Renal cortical epithelial cell (primary cell): ENCODE results near the gene RGS14. TPM values are rescaled to one million over a fixed set of nuclear protein-coding genes. Genes with fewer than 3 reads are reported as not detected.
A peak's percentile ranks its signal among the peaks of the same experiment; 100 is the strongest.
"Not testable (repeated sequence)": the region's sequence is repeated elsewhere in the genome, so short reads cannot be mapped to it uniquely, and the experiment has no call there.

ENCODE experiments used
- DNase-seq: peaks from one replicate; pipeline ENCODE4 v3.0.0-alpha.2; 2011; ENCODE audit warnings: low read depth
- total RNA-seq: library from RNA; depleted of rRNA; stranded (reverse); fragments of >200 nt; gene quantifications from 2 replicates; pipeline ENCODE4 v1.2.3, GENCODE V29; 2014

Gene RGS14
- total RNA-seq, 1 donor from 2014 or later: 11.1 TPM

DNA sequence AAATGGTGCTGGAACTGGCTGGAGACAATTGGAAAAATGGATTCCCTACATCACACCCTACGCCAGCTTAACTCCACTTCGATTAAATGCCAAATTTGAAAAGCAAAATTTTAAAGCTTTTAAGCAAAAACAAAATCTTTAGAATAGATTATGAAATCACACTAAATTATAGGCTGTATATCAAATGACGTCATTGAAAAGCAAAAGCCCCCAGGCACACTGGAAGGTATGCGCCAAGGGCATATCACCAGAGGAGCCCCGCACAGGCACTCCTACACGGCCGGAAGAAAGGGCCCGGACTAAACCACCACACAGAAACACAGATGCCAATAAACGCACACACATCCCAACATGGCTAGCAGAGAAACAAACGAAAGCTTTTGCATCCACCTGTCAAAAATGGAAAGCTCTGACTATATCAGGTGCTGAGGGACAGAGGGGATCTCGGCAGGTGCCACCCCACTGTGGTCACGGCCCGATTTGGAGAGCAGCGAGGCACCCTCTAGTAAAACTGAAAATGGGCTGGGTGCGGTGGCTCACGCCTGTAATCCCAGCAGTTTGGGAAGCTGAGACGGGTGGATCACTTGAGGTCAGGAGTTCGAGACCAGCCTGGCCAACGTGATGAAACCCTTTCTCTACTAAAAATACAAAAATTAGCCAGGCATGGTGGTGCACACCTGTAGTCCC is 29.0 kb upstream of the RGS14 start:
- DNase-seq: no peak

DNA sequence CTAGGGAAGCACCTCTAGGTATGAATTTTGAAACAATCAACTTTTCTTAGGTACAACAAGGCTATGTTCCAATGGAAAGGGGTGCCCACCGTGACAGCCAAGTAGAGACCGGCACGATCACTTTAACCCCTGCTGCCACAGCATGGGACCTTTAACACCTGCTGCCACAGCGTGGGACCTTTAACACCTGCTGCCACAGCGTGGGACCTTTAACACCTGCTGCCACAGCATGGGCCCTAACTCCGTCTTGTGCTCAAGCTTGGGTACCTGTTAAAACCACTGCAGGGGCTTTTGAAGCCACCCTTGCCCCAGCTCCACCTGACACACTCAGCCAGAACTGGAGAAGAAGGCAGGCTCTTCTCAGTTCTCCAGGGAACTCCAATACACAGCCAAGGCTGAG is 27.8 kb upstream of the RGS14 start:
- DNase-seq: no peak

DNA sequence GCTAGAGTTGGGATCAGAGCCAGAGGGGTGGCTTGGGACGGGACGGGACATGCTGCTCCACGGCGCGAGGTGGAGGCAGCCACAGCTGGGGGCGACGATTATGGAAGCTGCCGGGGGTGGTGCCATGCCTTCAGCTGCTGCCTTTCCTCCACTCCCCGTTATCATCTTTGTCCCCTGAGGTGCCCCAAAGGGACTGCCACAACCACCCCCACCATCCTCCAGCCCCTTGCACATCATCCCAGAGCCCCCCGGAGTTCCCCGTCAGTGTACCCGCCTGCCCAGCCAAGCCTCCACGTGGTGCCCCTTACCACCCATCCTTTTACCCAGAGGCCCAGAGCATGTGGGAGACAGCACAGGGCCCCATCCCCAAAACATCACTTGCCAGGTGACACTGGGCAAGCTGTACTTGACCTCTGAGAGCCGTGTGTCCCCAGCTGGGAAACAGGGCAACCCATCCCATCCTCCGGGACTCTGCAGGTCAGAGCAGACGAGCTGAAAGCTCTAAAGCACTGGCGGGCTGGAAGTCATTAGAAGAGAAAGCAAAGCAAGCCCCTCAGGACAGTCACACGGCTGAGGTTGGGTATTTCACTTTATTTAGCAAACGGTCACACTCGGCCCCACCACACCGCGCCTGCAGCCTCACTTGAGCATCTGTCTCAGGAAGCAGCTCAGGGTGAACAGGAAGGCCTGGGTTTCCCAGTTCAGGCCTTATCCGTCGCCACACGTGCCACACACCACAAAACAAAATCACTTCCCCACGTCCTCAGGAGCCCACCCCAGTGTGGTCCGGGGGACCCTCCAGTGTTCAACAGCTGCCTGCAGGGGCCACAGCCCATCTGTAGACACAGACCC is 26.5 kb upstream of the RGS14 start:
- DNase-seq: no peak

DNA sequence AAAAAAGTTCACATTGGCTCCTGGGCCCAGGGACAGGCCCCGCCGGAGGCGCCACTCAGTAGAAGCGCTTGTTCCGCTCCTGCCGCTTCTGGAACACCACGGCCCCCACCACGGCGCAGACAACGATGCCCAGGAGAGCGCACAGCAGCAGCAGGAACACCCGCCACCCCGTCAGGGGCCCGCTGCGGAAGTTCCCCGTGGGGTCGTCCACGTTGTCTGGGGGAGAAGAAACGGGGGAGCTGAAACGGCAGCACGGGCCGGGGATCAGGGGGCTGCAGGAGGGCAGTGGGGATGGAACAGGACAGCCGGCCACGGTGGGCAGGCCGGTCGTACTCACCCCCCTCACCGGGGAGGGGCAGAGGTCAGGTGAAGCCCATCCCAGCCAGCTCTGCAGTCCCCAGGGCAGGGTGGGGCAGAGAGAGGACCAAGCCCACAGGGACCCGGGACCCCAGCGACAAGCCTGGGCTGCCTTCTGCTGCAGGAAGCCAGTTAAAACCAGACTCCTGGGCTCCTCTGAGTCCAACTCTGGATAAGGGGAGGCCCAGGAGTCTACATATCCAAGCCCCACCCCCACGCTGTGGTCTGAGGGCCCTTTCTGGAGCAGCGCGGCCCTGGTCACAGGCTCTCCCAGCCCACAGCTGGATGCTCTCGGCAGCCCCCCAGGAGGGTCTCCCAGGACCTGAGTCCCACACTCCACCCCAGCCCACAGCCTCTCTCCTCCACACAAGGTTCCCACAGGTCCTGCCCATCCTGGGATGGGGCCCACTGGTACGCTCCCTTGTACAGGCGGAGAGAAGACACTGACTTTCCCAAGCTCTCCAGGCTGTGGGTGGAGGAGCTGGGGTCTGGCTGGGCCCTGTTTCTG is 25.5 kb upstream of the RGS14 start:
- DNase-seq: no peak

DNA sequence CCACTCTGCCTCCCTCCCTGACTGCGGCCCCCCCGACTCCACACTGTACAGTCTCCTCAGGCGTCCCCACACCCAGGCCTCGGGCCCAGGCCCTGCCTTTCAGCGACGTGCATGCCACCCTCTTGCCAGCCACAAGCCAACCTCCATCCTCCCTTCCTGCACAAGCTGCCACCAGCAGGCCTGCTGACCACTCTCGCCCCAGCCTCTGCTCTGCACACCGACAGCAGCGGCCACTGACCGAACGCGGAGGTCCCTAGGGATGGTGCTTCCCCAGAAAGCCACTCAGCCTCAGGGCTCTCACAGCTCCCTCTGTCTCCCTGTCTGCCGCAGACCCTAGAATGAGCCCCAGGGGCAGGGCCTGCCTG is 24.8 kb upstream of the RGS14 start:
- no peak for DNase-seq

DNA sequence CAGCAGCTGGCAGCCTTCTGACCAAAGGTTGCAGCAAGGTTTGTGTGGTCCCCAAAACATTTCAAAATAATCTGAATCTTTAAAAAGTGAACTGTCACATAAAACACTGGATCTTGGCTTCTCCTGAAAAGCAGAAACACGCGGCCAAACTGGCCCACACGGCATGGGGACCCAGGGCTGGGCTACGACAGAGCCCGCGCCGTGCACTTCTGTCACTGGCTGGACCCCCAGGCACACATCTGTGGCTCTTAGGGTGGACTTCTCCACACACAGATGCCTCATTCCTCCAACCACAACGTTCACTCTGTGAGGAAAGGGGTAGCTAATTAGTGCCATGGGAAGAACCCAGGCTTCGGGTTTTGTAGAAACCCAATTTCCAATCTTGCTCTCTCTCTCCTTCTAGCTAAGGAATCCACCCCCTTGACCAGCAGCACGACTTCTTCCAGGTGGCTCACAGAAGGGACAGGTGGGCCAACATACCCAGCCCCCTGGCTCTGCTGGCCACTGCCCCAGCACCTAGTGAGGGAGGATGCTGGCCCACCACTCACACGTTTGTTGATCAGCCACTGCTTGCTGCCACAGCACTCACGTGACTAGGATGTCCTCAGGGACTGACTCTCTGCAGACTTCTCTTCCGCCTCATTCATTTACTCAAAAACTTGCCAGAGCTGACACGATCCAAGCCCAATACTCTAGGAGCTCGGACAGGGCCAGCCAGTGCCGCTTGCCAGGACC is 24.1 kb upstream of the RGS14 start:
- DNase-seq: no peak

DNA sequence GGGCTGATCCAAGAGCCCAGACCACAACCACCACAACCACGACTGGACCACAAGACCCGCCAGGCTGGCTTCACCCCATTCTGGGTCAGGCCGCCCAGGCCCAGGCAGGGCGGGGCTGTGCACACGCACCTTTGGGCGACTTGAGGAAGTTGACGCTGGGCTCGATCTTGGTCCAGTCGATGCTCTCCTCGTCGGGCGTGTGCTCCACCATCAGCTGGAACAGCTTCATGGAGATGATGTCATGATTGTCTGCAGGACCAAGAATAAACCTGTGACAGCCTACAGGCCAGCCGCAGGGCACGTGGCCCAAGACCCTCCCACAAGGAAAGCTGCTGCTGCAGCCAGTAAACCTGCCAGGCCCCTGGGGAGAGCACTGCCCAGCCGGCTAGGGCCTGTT is 23.6 kb upstream of the RGS14 start:
- DNase-seq: no peak

DNA sequence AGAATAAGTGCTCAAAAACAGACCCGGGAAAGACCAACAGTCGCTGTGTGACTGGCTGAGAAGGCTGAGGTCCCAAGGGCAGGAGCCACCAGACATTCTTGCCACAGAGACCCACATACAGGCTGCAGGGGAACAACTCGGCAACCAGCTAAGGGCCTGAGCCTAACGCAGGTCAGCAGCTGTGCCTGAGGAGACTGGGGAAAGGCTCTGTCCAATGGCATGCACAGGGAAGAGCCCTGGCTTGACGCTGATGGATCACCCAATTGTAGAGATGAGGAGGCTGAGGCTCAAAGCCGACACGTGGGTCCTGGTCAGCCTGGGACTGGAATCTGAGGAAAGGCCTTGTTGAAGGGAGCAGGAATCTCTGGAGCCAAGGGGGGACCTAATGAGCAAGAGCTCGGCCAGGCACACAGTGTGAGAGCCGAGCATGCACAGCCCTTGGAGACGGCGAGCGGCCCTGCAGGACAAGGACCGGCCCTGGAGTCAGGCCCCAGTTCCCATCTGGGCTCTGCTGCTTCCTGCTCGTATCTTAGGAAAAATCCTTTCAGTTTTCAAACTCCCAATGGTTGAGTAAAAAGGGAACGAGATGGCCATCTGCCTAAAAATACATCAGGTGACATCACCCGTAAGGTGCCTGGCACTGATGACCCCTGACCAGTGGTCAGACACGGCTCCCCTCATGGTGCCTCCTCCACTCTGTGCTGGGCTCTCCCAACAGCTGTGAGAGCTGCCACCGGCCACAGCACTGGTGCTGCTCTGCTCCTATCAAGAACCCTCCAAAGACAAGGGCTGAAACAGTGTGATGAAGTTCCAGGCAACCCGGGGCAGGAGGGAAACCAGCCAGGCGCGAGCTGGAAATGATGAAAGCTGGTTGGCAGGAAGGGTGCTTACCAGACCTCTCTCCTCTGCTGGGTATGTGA is 22.7 kb upstream of the RGS14 start:
- no peak for DNase-seq

DNA sequence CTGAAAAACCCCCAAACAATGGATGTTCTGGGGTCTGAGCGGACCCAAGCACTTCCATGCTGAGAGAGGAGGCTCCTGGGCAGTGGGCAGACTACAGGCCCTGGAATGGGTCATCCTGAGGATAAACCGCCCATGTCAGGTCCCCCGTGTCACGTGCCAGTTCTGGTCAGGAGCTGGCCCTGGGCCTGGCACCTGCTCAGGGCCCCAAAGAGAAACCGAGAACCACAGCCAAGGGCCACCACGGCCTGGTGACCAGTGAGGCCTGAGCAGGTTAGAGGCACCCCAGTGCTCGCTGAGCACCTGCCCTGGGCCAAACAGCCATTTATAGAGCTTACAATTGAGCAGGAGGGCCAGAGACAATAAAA is 22.0 kb upstream of the RGS14 start:
- DNase-seq: no peak

DNA sequence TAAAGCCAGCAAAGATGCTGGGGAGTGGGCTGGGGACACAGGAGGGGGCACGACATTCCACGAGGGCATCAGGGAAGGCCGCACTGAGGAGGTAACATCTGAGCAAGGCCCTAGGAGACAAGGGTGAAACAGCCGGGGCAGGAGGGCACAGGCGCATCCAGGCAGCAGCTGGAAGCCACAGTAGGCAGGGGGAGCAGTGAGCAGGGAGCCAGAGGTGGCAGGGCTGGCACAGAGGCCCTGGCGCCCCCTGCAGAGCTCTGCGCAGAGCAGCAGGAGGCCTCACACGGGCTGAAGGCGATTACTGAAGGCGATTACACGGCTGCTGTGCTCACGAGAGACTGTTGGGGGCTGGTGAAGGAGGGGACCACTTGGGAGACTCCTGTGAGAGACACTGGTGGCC is 21.6 kb upstream of the RGS14 start:
- peak; percentile 22 for DNase-seq

DNA sequence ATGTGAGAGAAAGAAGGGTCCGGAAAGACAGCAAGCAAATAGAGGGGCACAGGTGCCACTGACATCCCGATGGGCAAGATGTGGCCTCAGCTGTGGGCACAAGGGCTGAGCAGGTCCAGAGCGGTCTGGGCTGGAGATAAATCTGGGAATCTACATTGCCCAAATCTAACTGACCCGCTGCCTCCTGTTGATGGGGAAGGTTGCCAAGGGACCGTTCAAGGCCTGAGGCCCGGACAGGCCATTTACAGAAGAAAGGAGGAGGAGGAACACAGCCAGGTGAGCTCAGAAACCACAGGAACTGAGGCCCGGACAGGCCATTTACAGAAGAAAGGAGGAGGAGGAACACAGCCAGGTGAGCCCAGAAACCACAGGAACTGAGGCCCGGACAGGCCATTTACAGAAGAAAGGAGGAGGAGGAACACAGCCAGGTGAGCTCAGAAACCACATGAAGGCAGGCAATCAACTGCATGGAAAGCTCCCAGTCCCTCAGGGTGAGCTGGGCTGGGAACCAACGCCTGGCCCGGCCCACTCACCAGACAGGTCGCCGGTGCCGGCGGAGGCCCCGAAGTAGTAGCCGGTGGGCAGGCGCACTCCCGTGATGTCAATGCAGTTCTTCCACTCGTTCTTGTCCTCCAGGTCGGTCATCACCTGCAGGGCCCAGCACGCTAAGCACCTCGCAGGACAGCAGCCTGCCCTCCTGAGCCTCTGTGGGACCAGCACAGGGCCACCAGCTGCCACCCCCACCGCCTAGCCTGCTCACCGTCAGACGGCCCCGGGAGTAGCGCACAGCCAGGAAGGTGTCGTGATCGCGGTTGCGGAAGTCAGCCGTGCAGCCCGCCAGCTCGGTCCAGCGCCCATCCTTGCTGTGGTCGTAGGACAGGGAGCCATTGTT is 20.9 kb upstream of the RGS14 start:
- DNase-seq: no peak

DNA sequence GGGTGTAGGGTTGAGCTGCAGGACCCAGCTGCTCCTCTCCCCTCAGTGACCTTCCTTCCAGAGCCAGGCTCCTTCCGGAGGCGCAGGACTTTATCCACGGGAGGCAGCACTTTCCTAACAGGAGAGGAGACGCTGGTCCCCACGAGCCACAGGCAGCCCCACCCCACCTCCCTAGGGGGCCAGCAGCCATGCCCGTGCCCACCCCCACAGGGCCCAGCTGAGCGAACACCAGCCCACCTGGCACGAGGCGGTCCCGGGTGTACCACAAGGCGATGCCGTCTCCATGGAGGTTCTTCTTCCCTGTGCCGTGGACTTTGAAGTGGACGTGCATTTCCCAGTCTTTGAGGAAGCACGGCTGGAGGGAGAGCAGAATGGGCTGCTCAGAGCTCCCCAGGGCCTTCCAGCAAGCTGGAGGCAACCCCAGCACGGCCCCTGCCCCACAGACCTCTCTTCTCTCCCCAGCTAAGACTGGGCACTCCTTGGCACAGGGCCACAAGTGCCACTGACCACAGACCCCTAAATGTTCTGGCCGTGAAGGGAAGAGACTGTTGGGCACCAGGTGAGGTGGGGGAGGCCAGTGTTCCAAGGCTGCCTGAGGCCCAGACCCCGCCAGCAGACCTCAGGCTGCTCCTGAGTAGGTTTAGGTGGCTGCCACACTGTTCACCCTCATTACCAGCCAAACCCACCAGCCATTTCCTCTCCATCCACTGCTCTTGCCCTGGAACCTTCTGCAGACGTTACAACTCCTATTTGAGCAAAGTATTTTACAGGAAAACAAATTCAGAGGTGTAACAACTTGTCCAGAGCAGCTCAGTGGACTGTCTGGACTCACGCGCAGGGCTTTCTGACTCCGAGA is 19.2 kb upstream of the RGS14 start:
- no peak for DNase-seq

DNA sequence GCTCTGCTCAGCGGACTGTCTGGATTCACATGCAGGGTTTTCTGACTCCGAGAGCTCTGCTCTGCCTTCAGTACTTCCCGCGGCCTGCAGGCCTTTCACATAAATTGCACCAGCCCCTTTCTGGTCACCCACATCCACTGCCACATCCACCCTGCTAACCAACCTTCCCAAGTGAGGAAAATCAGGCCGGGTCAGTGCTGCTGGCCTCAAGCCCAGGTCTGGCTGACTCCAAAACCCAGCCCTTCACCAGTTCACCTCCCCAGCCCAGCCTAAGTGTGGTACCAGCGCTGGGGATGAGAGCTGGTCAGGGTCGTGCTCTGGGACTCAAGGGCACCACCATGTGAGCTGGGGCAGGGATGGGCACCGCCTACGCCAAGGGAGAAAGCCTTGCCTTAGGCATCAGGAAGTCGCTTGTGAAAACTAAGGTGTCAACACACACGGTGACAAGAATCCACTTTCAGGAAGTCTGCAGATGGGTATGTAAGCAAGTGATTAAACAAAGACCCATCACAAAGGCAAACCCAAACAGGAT is 18.6 kb upstream of the RGS14 start:
- peak; percentile 29 for DNase-seq

DNA sequence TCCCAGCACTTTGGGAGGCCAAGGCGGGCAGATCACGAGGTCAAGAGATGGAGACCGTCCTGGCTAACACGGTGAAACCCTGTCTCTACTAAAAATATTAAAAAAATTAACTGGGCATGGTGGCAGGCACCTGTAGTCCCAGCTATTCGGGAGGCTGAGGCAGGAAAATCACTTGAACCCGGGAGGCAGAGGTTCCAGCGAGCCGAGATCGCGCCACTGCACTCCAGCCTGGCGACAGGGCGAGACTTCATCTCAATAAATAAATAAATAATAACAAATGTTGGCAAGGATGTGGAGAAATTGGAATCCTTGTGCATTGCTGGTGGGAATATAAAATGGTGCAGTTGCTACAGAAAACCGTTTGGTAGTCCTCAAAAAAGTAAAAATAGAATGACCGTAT is 14.7 kb upstream of the RGS14 start:
- not testable (repeated sequence) for DNase-seq

DNA sequence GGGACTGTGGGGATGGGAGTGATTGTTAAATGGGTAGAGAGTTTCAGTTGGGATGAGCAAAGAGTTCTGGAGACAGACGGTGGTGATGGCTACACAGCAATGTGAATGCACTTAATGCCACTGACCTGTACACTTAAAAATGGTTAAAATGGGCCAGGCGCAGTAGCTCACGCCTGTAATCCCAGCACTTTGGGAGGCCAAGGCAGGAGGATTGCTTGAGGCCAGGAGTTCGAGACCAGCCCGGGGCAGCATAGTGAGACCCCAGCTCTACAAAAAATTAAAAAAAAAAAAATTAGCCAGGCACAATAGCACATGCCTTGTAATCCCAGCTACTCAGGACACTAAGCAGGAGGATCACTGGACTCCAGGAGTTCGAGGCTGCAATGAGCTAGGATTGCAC is 13.9 kb upstream of the RGS14 start:
- DNase-seq: no peak

DNA sequence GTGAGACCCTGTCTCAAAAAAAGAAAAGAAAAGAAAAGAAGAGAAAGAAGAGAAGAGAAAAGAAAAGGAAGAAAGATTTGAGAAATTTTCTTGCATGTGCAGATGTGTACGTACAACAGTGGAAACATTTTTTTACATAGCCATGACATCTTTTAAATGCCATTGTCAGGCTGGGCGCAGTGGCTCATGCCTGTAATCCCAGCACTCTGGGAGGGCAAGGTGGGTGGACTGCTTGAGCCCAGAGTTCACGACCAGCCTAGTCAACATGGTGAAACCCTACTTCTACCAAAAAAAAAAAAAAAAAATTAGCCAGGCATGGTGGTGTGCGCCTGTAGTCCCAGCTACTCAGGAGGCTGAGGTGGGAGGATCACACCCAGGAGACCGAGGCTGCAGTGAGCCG is 12.8 kb upstream of the RGS14 start:
- no peak for DNase-seq

DNA sequence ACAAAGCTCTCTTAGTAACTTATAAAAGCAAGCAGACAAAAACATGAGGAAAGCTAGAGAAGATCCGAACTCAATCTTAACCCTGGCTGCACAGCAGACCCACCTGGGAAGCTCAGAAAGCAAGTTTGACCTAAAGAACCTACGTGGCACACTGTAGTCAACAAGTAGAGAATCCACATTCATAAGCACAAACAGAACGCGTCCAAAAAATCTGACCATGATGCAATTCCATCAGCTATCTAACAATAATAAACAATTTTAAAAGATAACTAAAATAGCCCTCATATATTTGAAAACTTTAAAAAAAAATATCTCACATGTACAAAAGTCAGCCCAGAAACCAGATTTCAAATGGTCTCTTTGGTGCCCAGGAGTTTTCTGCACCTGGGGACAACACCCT is 10.9 kb upstream of the RGS14 start:
- DNase-seq: no peak

DNA sequence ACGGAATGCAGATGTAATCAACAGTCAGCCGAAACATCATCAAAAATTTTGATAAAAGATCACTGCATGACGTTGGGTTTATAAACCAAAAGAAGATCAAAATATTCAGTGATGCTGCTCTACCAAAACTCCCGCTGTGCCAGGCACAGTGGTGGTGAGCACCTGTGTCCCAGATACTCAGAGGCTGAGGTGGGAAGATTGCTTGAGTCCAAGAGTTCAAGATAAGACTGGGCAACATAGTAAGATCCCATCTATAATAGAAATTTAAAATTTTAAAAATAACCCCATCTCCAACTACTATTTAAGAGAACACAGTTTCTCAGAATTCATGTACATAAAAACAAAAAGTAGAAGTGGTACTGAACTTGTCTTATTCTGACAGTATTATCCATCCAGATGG is 10.0 kb upstream of the RGS14 start:
- no peak for DNase-seq

DNA sequence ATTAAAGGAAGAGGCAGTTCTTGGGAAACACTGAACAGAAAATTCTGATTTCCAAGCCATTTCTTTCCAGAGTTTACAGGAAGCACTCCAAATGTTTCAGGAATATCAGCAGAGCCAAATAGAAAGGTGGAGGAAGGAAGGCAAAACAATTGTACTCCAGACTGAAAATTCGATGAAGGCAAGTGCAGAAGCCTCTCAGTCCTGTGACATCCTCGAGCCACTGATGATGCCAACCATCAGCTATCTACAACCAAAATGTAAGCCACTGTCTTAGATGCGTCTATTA is 8.4 kb upstream of the RGS14 start:
- DNase-seq: no peak
